ENCODE results near the gene TMEM80. TPM values are rescaled to one million over a fixed set of nuclear protein-coding genes. Genes with fewer than 3 reads are reported as not detected.

TMEM80 gene
- total and polyA plus RNA-seq, 9 of the 15 experiments (the other 6 are each of a cell fraction or from before 2014, with no cell fraction given): 5.1 to 30.1 (median 12.4) TPM

- no TSS peak for BruUV-seq (replicated peaks)
- POLR2A ChIA-PET: interaction anchor here (0.6 kb wide), 1 partner anchor 75 kb away, joined by 4 read pairs; no protein-coding TSS in a partner anchor
- no peaks in the 10 kb centered on the region for H3K9me3 ChIP-seq (replicated peaks; ENCODE audit: control insufficient read depth, insufficient read depth, low read depth, low read length)
- no peak overlapping the region for H3K9ac ChIP-seq (ENCODE audit: insufficient read depth in 1 of 2, low read depth in 2 of 2, low read length in 2 of 2)
- H3K4me2 ChIP-seq (ENCODE audit: insufficient read depth, low read length): no peak overlapping the region
- peaks cover 25 to 37% of the 10 kb centered on the region in 2 experiments for H3K4me1 ChIP-seq (replicated peaks in 1 of 2; ENCODE audit: control insufficient read depth in 2 of 2, insufficient read depth in 2 of 2, low read length in 2 of 2)
- ATAC-seq (no peak), DNase-seq (ENCODE audit: extremely low read depth in 1 of 4, low spot score in 3 of 4) (no peak), FAIRE-seq (no peak)
- no peak overlapping the region for H3K27ac ChIP-seq (ENCODE audit: extremely low read depth, low read depth, low read length)
- no peak for TF ChIP-seq ARID4B (CRISPR knock-in tag; IDR thresholded peaks at IDR 0.05)
- no peak for TF ChIP-seq CHD4 (IDR thresholded peaks at IDR 0.05; ENCODE audit: insufficient read depth, insufficient replicate concordance, low read depth, low read length, poor library complexity, severe bottlenecking)
- TF ChIP-seq HDAC3 (IDR thresholded peaks at IDR 0.05; ENCODE audit: borderline replicate concordance, partially characterized antibody): no peak
- no peak for TF ChIP-seq MXI1 (IDR thresholded peaks at IDR 0.05; ENCODE audit: low read depth, low read length)
- no peak for TF ChIP-seq HINFP (tag; conservative IDR thresholded peaks at IDR 0.05; ENCODE audit: low read depth)
- TF ChIP-seq MAX (CRISPR knock-in tag; IDR thresholded peaks at IDR 0.05): no peak
- TF ChIP-seq TSC22D4 (tag; IDR thresholded peaks at IDR 0.05): no peak
- TF ChIP-seq IFI16 (CRISPR knock-in tag; IDR thresholded peaks at IDR 0.05): no peak
- peaks cover 73% of the 10 kb centered on the region; the same call in 2 of the 3 replicates for H3K36me3 ChIP-seq (ENCODE audit: control insufficient read depth, insufficient read depth, low read length)
- H4K20me1 ChIP-seq (replicated peaks; ENCODE audit: control insufficient read depth, insufficient read depth, low read length): peaks cover 6% of the 10 kb centered on the region
- no peaks in the 10 kb centered on the region for H3K27me3 ChIP-seq (ENCODE audit: control insufficient read depth in 2 of 2, insufficient read depth in 2 of 2, low read length in 2 of 2)
- H2AFZ ChIP-seq (ENCODE audit: low read depth, low read length): no peak overlapping the region
- H3K79me2 ChIP-seq (ENCODE audit: control insufficient read depth, insufficient read depth, low read length): peaks cover 50% of the 10 kb centered on the region
- in situ Hi-C loops (cut with MboI) (no loop called here), intact Hi-C loops (cut with micrococcal nuclease) (no loop called here)
- H3K9me1 ChIP-seq (ENCODE audit: control insufficient read depth, insufficient read depth, low read length): peaks cover 4% of the 10 kb centered on the region
- H3K4me3 ChIP-seq: no peak overlapping the region
- WGBS (ENCODE audit: insufficient coverage, low coverage, missing lambda C conversion rate): 92% methylated on average over 6 of the region's 9 CpGs
- CTCF ChIA-PET (ENCODE audit: low intra/inter-chr PET ratio): no interaction called here
These were observed 6.9 kb upstream of the TMEM80 start for GRCh38 chr11:688681-689080.
